Loucy (cell line): ENCODE results near the gene RAB19.

Experiments
- CTCF ChIP-seq: fragments of 200-600 bp; sonication (generic); conservative IDR thresholded peaks from 2 replicates; pipeline ENCODE4 v1.5.1; 2014; ENCODE audit warnings: mild to moderate bottlenecking, antibody characterized with exemption, low read length
- EZH2phosphoT487 ChIP-seq: fragments of 200-600 bp; IDR thresholded peaks from 2 replicates; pipeline ENCODE4 v1.6.1; 2018; ENCODE audit warnings: antibody characterized with exemption, mild to moderate bottlenecking, moderate library complexity, borderline replicate concordance

DNA sequence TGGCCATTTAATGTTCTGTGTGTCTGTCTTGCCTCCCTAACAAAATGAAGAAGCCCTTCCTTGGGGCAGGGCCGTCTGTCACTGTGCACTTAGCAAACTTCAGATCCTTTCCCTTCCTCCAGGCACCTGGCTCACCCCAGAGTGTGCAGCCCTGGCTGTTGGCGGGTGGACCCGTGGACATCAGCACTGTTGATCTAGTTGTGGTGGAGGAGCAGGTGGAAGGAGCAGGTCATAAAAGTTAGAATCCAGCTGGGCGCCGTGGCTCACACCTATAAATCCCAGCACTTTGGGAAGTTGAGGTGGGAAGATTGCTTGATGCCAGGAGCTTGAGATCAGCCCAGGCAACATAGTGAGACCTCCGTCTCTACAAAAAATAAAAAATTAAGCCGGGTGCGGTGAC is 12.7 kb downstream of the RAB19 start:
- TF ChIP-seq EZH2phosphoT487 = no peak
- TF ChIP-seq CTCF = no peak
